ENCODE results near the gene TAB2.
A peak's percentile ranks its signal among the peaks of the same experiment; 100 is the strongest.
"Not testable (repeated sequence)": the region's sequence is repeated elsewhere in the genome, so short reads cannot be mapped to it uniquely, and the experiment has no call there.

The TAB2 gene

DNA sequence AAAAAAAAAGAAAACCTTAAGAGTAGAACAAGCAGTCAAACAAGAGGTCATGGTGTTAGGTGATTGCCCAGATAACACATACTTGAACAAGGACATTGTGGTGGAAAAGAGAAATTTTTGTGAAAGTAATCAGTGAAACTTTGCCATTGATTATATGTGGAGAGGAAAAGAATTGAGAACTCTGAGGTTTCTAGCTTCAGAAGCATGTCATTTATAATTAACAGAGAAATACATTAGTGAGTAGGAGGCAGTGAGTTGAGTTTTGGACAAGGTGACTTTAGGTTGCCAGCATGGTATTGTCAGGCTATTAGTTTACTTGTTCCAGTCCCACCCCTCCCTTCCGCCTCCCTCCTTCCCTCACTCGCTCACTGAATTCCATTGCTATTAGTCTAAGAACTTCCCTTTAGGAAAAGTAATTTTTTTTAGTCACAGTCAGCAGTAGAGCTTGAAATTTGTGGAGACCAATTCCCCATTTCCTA, 17.2 kb downstream of the TAB2 start:
- DNase-seq = no peak

DNA sequence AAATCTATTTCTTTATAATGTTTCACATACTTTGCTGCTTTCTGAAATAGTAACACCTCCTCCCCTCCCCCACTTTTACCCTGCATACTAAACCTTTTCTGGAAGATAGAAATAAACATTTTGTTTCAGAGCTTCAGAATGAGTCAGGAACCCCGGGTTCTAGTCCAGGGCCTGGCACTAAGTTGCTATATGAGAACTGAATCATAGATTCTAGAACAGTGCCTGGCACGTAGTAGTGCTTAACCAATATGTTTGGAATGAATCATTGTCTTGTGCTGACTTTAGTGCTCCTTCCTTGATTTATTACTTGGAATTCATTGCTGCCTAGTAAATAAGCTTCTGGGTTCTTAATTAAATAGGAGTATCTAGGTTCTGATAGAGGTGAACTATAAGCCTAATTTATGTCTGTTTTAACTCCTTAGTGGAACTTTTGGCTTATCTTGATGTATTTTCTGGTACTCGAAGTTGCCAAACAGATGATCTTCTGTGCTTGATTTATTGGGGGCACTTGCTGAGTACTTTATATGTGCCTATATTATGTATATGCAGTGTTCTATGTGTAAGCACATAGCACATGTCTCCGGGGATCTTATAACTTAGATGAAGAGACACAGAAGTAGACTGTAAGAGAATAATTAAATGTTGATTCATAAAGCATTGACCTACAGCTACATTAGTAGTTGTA, 18.6 kb downstream of the TAB2 start:
- peak; percentile 65 for DNase-seq

DNA sequence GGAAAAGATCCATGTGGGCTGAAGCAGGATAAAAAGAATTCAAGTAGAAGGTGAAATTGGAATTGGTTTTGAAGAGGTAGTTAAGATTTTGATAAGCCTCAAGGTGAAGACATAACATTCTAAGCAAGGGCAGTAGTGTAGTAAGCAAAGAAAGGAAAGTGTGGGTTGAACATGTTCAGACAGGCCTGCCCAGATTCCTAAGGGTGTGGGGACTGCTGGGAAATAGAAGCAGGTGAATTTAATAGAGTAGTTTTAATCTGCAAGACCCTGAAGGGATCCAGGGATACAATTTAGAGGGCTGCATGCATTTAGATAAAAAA, 19.1 kb downstream of the TAB2 start:
- no peak for DNase-seq

DNA sequence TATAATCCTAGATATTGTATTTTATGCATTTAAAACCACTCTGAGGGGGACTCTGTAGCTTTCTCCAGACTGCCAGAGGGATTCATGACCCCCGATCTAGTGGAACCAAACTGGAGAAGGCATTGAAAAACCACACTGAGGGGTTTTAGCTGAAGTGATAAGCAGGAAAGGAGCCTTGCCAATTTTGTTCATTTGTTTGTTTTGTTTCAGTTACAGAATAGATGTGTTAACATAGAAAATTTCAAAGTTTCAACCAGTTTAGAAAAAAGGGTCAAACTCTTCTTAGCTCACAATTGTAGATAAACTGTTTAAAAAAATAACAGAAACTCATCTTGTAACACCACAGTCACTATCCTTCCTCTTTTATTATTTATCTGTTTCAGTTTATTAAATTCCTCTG, 19.8 kb downstream of the TAB2 start:
- no peak for DNase-seq

DNA sequence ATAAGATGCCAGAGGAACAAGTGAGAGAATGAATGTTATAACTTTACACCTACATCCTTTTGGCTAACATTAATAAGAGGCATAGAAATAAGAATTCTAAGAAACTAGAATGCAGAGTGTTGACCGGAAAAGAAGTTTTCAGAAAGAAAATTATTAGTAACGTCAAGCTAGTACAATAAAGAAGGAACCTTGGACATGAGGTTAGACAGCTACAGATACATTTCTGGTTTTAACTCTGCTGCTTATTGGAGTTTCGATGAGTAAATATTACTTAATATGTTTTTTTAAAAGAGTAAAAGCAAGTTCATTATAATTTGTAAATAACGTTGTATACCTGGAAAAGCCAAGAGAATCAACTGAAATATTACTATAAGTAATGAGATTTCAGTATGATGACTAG, 22.7 kb downstream of the TAB2 start:
- no peak for DNase-seq

DNA sequence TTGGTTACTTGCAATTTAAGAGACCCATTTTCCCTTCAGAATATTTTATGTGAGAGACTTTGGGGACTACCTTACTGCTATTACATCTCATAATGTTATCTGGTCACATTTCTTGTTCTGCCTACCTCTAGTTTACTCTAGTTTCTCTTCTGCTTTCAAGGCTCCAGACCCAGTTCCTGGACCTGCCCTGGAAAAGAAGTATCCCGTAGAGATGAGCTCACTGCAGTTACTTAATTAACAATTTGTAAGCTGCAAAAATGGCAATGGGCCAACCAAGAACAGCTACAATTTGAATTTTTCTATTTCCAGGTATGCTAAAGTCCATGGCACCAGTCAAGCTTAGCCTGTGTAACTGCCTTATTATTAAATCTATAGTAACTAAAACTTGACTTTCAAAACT, 25.0 kb downstream of the TAB2 start:
- DNase-seq = no peak

DNA sequence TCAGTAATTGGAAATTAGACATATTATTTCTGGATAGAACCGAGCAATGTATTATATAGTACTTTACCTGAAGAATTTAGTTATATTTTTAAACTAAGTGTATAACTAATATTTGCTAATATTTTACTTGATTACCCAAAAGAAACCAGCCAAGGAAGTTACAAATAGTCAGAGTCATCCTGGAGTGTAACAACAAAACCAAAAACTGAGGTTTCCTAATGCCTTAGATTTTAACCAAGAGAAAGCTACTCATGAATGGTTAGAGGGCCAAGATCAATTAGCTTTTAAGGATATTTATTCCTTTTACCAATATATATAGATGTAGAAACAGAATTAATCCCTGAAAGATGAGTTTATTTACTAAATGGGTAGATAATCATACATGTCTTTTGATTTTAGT, 26.0 kb downstream of the TAB2 start:
- no peak for DNase-seq

DNA sequence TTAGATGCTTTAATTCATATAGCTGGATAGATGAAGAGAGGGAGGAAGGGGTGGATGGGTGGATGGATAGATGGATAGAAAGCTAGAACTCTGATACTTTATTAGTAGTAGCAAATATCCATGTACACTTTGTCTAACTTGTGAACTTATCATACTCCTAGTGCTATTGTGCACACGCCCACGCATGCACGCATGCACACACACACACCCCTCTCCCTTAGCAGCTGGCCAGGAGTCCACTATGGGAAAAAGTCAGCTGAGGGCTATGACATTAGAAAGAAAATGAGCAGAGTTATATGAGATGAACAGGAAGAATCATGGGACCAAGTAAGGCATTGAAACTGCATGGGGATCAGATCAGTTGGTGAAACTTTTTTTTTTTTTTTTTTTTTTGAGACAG, 28.6 kb downstream of the TAB2 start:
- no peak for DNase-seq

DNA sequence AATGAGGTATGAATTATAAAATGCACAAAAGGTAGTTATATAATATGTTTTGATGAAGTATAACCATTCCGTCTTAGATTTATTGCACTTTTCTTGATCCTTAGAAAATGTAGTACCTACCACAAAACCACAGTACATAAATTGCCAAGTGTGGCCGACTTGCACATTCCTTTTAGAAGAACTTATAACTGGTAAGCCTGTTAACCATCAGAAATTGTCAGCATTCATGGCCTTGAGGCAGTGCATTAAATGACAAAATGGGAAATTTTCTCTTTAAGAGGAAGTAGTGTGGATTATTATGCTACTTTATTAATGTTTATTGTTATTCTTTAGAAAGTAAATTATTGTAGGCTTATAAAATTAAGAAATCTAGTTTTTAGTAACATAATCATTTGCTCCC, 29.6 kb downstream of the TAB2 start:
- no peak for DNase-seq

DNA sequence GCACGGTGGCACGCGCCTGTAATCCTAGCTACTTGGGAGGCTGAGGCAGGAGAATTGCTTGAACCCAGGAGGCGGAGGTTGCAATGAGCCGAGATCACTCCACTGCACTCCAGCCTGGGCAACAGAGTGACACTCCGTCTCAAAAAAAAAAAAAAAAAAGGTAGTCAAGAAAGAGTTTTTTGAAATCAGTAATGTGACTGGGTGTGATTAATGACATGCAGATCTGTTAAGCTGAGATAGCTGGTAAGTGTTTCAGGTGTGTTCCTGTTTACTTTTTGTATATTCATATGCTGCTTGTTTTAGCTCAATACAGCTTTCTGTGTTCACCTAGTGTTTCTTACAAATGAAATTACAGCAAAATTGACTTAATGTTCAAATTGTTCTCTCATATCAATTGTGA, 31.8 kb downstream of the TAB2 start:
- not testable (repeated sequence) for DNase-seq

DNA sequence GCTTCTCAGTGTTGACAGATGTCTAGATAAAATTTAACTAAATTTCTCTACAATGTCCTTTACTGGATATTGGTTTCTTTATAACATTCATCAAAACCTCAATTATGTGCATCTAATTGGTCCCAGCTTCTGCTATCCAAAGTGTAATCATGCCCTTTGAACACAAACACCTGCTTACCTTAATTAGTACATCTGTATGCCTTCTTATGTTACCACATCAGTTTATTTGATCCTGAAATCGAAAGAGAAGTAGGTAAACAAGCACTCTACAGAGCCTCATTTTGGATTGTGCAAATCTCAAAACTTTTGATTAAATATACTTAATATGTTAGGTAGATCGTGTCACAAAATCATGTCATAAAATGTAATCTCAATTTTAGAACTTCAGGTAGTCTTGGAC, 36.5 kb downstream of the TAB2 start:
- DNase-seq = no peak

DNA sequence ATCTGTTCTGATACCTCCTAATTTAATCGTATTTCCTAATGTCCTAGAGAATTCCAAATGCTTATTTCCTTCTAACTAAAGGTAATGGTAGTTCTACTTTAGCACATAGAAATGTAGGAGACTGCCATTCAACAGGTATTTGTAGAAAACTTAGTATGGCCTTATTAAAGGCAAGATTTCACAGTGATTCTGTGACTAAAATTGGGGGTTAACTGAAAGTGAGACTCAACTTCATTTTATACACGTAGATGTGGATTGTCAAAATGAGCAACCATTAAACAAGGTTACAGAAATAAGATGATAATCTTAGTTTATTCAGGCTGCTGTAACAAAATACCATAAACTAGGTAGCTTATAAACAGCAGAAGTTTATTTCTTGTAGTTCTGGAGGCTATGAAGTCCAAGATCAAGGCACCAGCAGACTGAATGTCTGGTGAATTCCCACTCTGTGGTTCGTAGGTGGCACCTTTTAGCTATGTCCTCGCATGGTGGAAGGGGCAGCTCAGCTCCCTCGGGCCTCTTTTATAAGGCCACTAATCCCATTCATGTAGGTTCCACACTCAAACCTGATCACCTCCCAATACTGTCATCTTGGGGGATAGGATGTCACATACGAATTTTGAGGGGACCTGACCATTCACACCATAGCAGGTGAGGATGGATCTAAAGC, 38.7 kb downstream of the TAB2 start:
- DNase-seq = no peak

DNA sequence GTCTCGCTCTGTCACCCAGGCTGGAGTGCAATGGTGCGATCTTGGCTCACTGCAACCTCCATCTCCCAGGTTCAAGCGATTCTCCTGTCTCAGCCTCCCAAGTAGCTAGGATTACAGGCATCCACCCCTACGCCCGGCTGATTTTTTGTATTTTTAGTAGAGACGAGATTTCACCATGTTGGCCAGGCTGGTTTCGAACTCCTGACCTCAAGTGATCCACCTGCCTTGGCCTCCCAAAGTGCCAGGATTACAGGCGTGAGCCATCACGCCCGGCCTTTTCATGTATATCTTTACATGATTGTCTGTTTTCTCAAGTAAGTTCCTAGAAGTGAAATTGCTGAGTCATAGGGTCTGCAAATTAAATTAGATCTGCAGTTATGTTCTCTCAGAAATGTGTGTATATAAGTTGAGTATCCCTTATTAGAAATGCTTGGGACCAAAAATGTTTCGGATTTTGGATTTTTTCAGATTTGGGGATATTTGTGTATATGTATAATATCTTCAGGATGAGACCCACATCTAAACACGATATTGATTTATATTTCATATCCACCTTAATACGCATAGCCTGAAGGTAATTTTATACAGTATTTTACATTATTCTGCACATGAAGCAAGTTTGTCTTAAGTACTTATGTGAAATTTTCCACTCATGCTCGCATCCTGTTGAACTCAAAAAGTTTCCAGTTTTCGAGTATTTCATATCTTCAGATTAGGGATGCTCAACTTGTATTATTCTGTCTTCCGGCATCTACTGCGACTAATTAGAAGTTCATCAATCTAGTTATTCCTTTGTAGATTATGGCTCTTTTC, 40.4 kb downstream of the TAB2 start:
- no peak for DNase-seq

DNA sequence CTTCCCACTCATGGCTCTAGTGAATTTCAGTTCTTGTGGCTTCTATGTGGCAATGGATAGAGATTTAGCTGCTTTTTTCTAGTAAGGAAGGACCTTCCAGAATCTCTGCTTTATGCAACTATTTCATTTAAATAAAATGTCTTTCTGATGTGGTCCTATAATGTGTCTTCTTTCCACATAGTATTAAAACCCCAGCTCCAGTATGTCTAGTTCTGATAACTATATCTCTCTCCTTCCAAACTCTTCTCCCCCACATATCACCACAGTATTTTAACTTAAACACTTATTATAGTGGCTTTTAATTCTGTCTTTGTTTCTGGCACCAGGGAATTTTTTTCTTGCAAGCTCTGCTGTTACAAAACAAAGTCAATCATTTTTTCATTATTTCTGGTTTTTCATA, 41.9 kb downstream of the TAB2 start:
- no peak for DNase-seq

DNA sequence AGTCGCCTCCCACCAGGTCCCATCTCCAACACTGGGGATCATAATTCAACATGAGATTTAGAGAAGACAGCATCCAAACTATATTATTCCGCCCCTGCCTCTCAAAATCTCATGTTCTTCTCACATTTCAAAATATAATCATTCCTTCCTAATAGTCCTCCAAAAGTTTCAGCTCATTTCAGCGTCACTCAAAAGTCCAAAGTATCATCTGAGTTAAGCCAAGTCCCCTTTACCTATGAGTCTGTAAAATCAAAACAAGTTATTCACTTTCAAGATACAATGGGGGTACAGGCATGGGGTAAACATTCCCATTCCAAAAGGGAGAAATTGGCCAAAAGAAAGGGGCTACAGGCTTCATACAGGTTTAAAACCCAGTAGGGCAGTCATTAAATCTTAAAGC, 43.0 kb downstream of the TAB2 start:
- DNase-seq = no peak

DNA sequence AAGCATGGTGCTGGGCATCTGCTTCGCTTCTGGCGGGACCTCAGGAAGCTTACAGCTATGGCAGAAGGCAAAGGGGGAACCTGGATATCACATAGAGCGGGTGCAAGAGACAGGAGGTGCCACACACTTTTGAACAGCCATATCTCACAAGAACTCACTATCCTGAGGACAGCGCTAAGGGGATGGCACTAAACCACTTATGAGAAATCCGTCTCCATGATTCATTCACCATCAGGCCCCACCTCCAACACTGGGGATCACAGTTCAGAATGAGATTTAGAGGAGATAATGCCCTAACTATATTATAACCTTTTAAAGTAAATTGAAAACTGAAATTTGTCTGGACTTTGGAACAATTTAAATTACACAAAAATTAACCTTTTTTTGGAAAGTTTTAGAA, 44.8 kb downstream of the TAB2 start:
- no peak for DNase-seq

DNA sequence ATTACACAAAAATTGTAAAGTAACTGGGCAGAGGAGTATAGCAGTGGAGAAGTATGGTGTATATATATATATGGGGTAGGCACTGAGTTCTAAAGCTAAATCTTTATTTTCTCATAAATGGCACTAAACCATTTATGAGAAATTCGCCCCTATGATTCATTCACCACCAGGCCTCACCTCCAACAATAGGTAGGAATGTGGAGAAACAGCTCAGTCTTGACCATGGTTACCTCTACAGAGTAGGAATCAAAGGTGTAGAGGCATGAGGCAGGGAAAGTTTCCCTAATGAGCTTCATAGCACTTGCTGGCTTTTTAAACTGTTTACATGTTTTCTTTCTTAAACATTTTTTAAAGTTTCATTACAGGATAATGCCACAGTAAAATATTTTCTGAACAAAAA, 45.6 kb downstream of the TAB2 start:
- DNase-seq = no peak

DNA sequence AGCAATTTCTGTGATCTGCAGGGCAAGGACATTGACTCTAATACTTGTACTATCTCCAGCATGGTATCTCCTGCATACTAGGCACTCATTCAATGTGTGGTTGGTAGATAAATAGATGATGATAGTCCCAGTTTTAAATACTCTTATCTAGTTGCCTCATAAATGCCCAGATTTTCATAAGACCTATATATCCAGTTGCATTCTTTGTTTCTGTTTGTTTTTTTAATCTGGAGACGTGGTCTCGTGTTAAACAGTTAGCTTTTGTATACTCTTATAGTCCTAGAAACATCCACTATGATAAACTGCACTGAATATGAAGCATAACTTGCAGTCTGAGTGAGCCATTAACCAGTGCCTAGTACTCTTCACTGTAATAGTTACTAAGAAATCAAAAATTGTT, 47.0 kb downstream of the TAB2 start:
- DNase-seq = no peak

DNA sequence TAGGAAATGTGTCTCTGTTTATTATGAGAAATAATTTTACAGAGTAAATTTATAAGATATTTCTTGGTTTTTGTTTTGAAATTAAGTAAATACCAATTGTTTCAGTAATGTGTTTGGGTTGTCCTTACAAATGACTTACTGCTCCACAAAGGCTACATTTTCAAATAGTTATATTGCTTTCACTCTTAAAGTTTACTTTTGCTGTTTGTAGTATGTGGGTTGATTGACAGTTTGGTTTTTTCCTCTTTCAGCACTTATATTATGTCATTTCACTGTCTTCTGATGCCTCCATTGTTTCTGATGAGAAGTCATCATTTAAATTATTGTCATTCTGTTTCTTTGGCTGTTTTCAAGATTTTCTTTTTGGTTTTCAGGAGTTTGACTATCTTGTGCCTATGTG, 47.7 kb downstream of the TAB2 start:
- no peak for DNase-seq

DNA sequence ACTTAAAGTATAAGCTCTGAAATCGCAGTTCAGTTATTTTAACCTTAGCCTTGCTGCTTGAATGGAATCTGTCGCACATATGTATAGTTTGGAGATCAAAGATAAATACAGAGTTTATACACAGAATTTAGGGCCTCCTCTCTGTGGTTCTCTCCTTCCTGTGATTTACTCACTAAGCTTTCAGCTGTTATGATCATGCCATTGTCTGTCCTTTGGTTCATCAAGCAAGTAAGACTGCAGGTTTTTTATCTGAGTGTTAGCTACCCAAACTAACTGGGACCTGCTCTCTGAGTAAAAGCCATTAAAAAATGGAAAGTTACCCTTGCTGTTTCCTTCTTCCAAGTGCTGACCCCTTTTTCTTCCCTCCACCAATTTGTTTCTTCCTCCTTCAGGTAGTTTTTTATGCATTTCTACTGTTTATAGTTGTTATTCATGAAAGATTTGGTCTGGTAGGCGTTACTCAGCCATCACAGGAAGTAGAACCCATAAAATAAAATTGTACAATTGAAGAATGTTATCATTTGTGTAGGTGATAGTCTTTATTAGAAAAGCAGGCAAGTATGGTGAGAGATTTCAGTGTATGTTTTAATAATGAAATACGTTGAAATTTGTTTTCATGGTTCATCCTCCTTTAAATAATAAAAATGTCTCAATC, 48.9 kb downstream of the TAB2 start:
- no peak for DNase-seq

DNA sequence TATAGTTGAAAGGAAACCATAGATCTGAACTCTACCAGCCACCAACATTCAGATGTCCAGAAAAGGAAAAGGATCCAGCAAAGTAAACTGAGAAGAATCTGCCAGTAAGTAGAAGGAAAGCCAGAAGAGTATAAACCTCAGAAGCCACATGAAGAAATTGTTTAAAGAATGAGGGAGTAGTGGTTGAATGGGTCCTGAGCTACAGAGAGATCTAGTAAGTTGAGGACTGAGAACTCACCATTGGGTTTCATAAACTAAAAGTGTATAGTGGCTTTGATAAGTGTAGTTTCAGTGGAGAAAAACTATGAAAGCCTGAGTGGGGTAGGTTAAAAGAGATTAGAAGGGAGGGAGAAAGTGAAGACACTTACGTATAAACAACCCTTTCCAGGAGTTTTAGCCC, 50.6 kb downstream of the TAB2 start:
- DNase-seq = no peak

DNA sequence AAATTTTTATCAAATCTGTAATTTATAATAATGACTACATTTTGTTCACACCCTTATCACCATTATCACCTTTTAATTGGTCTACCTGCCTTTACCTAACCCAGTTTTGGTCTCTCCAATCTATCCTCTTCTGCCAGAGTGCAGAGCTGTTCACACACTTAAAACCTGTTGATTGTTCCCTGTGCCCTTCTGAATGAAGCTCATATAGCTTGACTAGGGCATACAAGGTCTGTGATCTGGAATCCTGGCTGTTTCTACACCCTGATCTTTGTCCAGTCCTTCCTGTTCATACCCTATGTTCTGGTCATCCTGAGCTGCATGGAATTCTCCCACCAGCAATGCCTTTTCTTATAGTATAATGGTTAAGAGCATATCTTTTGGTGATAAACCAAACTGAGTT, 53.6 kb downstream of the TAB2 start:
- DNase-seq = no peak

DNA sequence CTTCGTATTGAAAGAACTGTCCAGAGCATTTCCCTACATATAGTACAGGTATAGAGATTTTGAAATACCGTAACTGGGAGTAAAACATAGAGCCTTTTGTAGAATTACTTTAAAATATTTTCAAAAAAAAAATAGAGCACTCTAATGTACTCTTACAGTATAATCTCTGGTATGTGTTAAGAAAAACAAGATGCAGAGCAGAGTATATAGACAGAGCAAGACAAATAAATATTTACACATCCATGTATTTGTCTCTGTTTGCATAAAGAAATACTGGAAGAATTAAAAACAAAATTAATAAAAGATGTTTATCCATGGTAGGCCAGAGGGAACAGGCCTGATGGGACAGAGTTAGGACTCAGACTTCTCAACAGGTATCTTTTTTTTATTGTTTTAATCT, 54.5 kb downstream of the TAB2 start:
- no peak for DNase-seq

DNA sequence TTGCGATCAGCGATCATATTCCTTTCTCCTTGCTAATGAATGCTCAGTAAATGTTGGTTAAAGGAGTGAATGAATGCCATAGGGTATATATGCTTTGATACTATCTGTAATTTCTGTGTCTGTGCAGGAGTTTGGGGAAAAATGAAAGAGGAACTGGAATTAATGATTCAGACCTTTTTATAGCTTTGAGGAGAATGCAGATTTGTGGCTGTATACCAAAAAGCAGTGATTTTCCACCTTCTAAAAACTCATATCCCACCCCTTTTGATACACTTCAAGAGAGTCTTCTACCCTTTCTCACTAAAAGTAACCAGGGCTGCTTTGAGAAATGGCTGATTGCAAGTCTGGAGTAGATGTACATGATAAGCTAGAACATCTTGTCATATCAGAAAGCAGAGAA, 56.0 kb downstream of the TAB2 start:
- DNase-seq = no peak
